ENCODE measurements around the gene CAMTA1.
"Not testable (repeated sequence)": the region's sequence is repeated elsewhere in the genome, so short reads cannot be mapped to it uniquely, and the experiment has no call there.

The CAMTA1 gene

GRCh38 chr1:7595336-7595735, 810.1 kb downstream of the CAMTA1 start:
- H3K36me3 ChIP-seq (ENCODE audit: control insufficient read depth in 2 of 2, insufficient read depth in 2 of 2, low read length in 2 of 2) = no peaks in the 10 kb centered on the region
- H3K9ac ChIP-seq (ENCODE audit: low read length in 2 of 2) = no peak overlapping the region
- H3K27me3 ChIP-seq (ENCODE audit: control insufficient read depth in 1 of 2, insufficient read depth in 2 of 2, low read length in 2 of 2) = peaks cover 0 to 2% of the 10 kb centered on the region in 2 donors
- H3K27ac ChIP-seq (ENCODE audit: low read length) = no peak overlapping the region
- no peaks in the 10 kb centered on the region for H3K4me1 ChIP-seq (ENCODE audit: control insufficient read depth, insufficient read depth, low read length)
- H3K9me3 ChIP-seq (ENCODE audit: control insufficient read depth in 2 of 2, low read length in 2 of 2) = no peaks in the 10 kb centered on the region
- H3K4me3 ChIP-seq (ENCODE audit: low read length in 2 of 2) = no peak overlapping the region

DNA sequence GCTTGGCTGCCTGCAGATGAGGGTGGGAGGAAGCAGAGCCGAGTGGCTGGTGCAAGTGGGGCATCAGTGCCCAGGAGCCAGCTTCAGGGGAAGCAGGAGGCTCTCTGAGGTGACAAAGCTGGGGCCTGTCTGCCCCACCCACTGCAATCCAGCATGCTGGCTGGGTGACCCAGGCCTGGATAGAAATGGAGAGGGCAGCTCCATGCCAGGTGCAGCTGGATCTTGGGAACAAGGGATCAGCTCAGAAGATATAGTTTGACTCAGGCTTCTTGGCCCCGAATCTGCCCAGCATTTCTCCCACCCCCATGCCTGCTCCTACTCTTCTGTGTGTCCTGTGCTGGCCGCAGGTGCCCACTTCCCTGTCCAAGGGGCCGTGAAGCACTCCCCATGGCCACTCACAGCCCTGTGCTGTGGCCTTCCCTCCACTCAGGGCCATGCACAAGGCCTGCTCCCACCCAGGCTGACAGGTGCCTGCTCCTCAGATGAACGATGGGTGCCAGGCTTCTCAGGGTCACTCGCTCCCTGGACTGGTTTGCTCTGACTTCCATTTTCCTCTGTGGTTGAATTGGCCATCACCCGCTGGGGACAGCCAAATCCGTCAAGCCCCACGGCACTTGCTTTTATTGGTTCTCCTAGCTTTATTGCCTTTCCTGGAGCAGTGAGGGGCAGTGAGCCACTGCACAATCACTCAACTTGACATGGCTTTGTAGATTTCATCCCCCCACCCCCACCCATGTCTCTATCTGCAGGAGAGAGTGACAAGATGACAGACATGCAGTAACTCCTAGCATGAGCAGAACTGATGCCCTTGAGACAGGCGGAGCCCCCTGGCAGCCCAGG, 811.1 kb downstream of the CAMTA1 start:
- Histone ChIP-seq H3K27ac (ENCODE audit: low read length) (no peak overlapping the region), H3K9ac (ENCODE audit: low read length in 2 of 2) (no peak overlapping the region), H3K4me1 (ENCODE audit: control insufficient read depth, insufficient read depth, low read length) (no peaks in the 10 kb centered on the region), H3K27me3 (ENCODE audit: control insufficient read depth in 1 of 2, insufficient read depth in 2 of 2, low read length in 2 of 2) (peaks cover 0 to 2% of the 10 kb centered on the region in 2 donors), H3K4me3 (ENCODE audit: low read length in 2 of 2) (no peak overlapping the region), H3K9me3 (ENCODE audit: control insufficient read depth in 2 of 2, low read length in 2 of 2) (no peaks in the 10 kb centered on the region), H3K36me3 (ENCODE audit: control insufficient read depth in 2 of 2, insufficient read depth in 2 of 2, low read length in 2 of 2) (no peaks in the 10 kb centered on the region)

DNA sequence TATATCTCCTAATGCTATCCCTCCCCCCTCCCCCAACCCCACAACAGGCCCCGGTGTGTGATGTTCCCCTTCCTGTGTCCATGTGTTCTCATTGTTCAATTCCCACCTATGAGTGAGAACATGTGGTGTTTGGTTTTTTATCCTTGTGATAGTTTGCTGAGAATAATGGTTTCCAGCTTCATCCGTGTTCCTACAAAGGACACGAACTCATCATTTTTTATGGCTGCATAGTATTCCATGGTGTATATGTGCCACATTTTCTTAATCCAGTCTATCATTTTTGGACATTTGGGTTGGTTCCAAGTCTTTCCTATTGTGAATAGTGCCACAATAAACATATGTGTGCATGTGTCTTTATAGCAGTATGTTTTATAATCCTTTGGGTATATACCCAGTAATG, 812.8 kb downstream of the CAMTA1 start:
- not testable (repeated sequence) for H3K9ac ChIP-seq (ENCODE audit: low read length in 2 of 2); H3K27ac ChIP-seq (ENCODE audit: low read length); H3K4me1 ChIP-seq (ENCODE audit: control insufficient read depth, insufficient read depth, low read length); H3K4me3 ChIP-seq (ENCODE audit: low read length in 2 of 2); H3K36me3 ChIP-seq (ENCODE audit: control insufficient read depth in 2 of 2, insufficient read depth in 2 of 2, low read length in 2 of 2); H3K9me3 ChIP-seq (ENCODE audit: control insufficient read depth in 2 of 2, low read length in 2 of 2); H3K27me3 ChIP-seq (ENCODE audit: control insufficient read depth in 1 of 2, insufficient read depth in 2 of 2, low read length in 2 of 2)

DNA sequence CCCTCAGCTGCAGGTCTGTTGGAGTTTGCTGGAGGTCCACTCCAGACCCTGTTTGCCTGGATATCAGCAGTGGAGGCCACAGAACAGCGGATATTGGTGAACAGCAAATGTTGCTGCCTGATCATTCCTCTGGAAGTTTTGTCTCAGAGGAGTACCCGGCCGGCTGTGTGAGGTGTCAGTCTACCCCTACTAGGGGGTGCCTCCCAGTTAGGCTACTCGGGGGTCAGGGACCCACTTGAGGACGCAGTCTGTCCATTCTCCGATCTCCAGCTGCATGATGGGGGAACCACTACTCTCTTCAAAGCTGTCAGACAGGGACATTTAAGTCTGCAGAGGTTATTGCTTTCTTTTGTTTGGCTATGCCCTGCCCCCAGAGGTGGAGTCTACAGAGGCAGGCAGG, 819.7 kb downstream of the CAMTA1 start:
- H3K9me3 ChIP-seq (ENCODE audit: control insufficient read depth in 2 of 2, low read length in 2 of 2); H3K27ac ChIP-seq (ENCODE audit: low read length); H3K27me3 ChIP-seq (ENCODE audit: control insufficient read depth in 1 of 2, insufficient read depth in 2 of 2, low read length in 2 of 2); H3K9ac ChIP-seq (ENCODE audit: low read length in 2 of 2); H3K36me3 ChIP-seq (ENCODE audit: control insufficient read depth in 2 of 2, insufficient read depth in 2 of 2, low read length in 2 of 2); H3K4me3 ChIP-seq (ENCODE audit: low read length in 2 of 2); H3K4me1 ChIP-seq (ENCODE audit: control insufficient read depth, insufficient read depth, low read length): not testable (repeated sequence)

GRCh38 chr1:7606096-7606495, 820.8 kb downstream of the CAMTA1 start:
- H3K4me1 ChIP-seq (ENCODE audit: control insufficient read depth, insufficient read depth, low read length) = no peaks in the 10 kb centered on the region
- H3K36me3 ChIP-seq (ENCODE audit: control insufficient read depth in 2 of 2, insufficient read depth in 2 of 2, low read length in 2 of 2) = no peaks in the 10 kb centered on the region
- no peak overlapping the region for H3K4me3 ChIP-seq (ENCODE audit: low read length in 2 of 2)
- H3K27ac ChIP-seq (ENCODE audit: low read length) = no peak overlapping the region
- peaks cover 2 to 5% of the 10 kb centered on the region in 2 donors for H3K9me3 ChIP-seq (ENCODE audit: control insufficient read depth in 2 of 2, low read length in 2 of 2)
- no peaks in the 10 kb centered on the region for H3K27me3 ChIP-seq (ENCODE audit: control insufficient read depth in 1 of 2, insufficient read depth in 2 of 2, low read length in 2 of 2)
- H3K9ac ChIP-seq (ENCODE audit: low read length in 2 of 2) = no peak overlapping the region

GRCh38 chr1:7607097-7607496, 821.8 kb downstream of the CAMTA1 start:
- no peaks in the 10 kb centered on the region for H3K4me1 ChIP-seq (ENCODE audit: control insufficient read depth, insufficient read depth, low read length)
- H3K9ac ChIP-seq (ENCODE audit: low read length in 2 of 2) = no peak overlapping the region
- no peak overlapping the region for H3K27ac ChIP-seq (ENCODE audit: low read length)
- H3K4me3 ChIP-seq (ENCODE audit: low read length in 2 of 2) = no peak overlapping the region
- H3K27me3 ChIP-seq (ENCODE audit: control insufficient read depth in 1 of 2, insufficient read depth in 2 of 2, low read length in 2 of 2) = peaks cover 0 to 4% of the 10 kb centered on the region in 2 donors
- H3K9me3 ChIP-seq (ENCODE audit: control insufficient read depth in 2 of 2, low read length in 2 of 2) = peaks cover 2 to 5% of the 10 kb centered on the region in 2 donors
- H3K36me3 ChIP-seq (ENCODE audit: control insufficient read depth in 2 of 2, insufficient read depth in 2 of 2, low read length in 2 of 2) = no peaks in the 10 kb centered on the region

DNA sequence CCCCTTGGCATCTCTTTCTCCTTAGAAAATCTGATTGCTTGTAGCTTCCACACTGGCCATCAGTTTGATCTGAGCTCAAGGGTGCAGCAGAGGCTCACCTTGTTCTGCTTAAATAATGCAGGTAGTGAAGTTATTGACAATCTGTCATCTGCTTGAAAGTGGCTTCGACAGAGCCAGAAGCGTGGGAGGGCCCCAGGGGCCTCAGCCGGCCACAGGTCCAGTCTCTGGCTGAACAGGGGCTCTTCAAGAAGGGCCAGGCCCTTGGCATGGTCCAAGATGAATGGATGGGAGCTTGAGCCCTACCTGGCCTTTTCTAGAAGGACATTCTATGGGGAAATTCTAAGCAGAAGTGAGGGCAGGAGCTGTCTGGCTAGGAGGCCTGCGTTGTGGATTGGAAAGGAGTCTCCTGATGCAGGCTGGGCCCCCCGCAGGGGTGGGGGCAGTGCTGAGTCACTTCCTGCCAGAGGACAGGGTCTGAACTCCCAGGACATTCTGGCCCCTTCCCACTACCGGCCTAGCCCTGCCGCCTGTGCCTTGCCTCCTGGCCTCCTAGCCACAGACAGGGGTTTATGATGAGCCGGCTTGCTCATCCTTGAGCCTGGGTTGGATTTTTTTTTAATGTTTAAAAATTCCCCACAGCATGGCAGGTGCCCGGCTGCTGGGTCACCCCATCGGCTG, 823.5 kb downstream of the CAMTA1 start:
- peaks cover 2 to 5% of the 10 kb centered on the region in 2 donors for H3K9me3 ChIP-seq (ENCODE audit: control insufficient read depth in 2 of 2, low read length in 2 of 2)
- no peak overlapping the region for H3K9ac ChIP-seq (ENCODE audit: low read length in 2 of 2)
- H3K27ac ChIP-seq (ENCODE audit: low read length) = no peak overlapping the region
- peaks cover 0 to 9% of the 10 kb centered on the region in 2 donors for H3K27me3 ChIP-seq (ENCODE audit: control insufficient read depth in 1 of 2, insufficient read depth in 2 of 2, low read length in 2 of 2)
- no peak overlapping the region for H3K4me3 ChIP-seq (ENCODE audit: low read length in 2 of 2)
- no peaks in the 10 kb centered on the region for H3K4me1 ChIP-seq (ENCODE audit: control insufficient read depth, insufficient read depth, low read length)
- no peaks in the 10 kb centered on the region for H3K36me3 ChIP-seq (ENCODE audit: control insufficient read depth in 2 of 2, insufficient read depth in 2 of 2, low read length in 2 of 2)

DNA sequence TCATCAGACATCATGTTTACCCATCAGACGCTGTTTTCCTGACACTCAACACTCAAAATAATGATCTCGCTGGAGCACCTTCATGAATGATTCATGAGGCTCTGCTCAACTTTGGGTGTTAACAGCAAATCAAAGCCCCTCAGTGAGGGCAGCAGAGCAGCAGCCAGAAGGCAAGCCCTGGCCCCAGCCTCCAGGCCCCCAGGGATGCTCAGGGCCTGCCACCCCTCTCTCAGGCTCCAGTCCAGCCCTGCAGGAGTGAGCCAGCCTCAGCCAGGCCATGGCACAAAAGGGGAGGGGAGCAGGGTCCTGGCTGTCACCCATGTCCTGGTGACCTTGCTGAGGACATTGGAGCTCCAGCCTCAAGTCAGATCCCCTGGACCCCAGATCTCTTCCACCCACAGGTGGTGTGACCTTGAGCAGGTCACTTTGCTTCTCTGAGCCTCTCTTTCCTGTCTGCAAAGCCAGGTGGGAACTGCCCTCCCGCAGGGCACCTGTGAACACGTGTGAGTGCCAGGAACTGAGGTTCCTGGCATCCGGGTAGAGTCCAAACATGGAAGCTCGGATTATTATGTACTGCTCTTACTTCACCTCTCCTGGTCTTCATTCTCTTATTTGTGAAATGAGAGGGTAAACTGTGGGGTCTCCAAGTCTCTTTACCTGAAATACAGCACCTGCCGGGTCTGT, 824.2 kb downstream of the CAMTA1 start:
- Histone ChIP-seq H3K9me3 (ENCODE audit: control insufficient read depth in 2 of 2, low read length in 2 of 2) (peaks cover 2 to 5% of the 10 kb centered on the region in 2 donors), H3K27ac (ENCODE audit: low read length) (no peak overlapping the region), H3K9ac (ENCODE audit: low read length in 2 of 2) (no peak overlapping the region), H3K4me3 (ENCODE audit: low read length in 2 of 2) (no peak overlapping the region), H3K36me3 (ENCODE audit: control insufficient read depth in 2 of 2, insufficient read depth in 2 of 2, low read length in 2 of 2) (no peaks in the 10 kb centered on the region), H3K27me3 (ENCODE audit: control insufficient read depth in 1 of 2, insufficient read depth in 2 of 2, low read length in 2 of 2) (peaks cover 0 to 9% of the 10 kb centered on the region in 2 donors), H3K4me1 (ENCODE audit: control insufficient read depth, insufficient read depth, low read length) (no peaks in the 10 kb centered on the region)

DNA sequence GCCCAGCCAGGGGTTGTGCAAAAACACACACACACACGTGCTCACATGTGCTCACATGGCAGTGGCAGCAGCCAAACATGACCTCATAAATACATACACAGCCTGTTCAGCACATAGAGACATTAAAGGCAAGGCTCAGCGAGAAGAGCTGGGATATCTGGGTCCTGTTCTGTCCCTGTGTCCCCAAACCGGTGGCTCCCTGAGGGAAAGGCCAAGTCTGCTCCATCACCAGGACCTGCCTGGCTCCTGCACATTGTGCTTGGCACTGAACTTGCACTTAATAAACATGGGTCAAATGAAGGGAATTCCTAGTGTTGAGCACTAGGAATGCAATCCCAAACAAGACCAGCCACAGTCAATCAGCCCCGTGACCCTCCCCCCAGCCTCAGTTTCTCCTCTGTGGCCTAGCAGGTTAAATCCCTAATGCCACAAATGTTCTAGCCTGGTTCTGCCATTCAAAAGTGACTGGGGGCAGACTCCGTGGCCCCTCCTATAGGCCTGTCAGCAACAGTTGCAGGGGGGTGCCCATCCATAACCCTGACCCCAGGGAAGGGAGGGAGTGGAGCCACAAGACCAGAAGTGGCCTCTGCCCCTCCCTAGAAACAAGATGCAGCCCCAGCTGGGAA, 825.0 kb downstream of the CAMTA1 start:
- no peak overlapping the region for H3K9ac ChIP-seq (ENCODE audit: low read length in 2 of 2)
- H3K9me3 ChIP-seq (ENCODE audit: control insufficient read depth in 2 of 2, low read length in 2 of 2) = peaks cover 2 to 5% of the 10 kb centered on the region in 2 donors
- no peaks in the 10 kb centered on the region for H3K4me1 ChIP-seq (ENCODE audit: control insufficient read depth, insufficient read depth, low read length)
- no peak overlapping the region for H3K4me3 ChIP-seq (ENCODE audit: low read length in 2 of 2)
- no peaks in the 10 kb centered on the region for H3K36me3 ChIP-seq (ENCODE audit: control insufficient read depth in 2 of 2, insufficient read depth in 2 of 2, low read length in 2 of 2)
- no peak overlapping the region for H3K27ac ChIP-seq (ENCODE audit: low read length)
- H3K27me3 ChIP-seq (ENCODE audit: control insufficient read depth in 1 of 2, insufficient read depth in 2 of 2, low read length in 2 of 2) = peaks cover 0 to 9% of the 10 kb centered on the region in 2 donors

DNA sequence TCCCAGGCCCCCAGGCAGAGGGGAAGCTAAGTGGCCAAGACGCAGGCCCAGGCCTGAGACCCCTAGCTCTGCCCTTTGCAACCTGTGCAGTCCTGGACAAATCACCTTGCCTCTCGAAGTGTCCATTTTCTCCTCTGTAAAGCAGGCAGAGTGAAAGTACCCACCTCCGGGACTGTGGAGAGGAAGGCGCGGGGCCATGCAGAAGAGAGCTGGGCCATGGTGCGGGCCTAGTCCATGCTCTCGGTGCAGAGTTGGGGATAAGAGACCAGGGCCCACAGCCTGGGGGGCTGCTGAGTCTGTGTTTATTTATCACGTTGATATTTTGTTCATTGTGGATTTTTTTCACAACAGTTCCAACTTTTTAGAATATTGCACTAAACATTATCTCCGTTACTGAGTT, 825.7 kb downstream of the CAMTA1 start:
- H3K9me3 ChIP-seq (ENCODE audit: control insufficient read depth in 2 of 2, low read length in 2 of 2) = peaks cover under 1 to 2% of the 10 kb centered on the region in 2 donors
- no peak overlapping the region for H3K27ac ChIP-seq (ENCODE audit: low read length)
- H3K4me1 ChIP-seq (ENCODE audit: control insufficient read depth, insufficient read depth, low read length) = no peaks in the 10 kb centered on the region
- H3K36me3 ChIP-seq (ENCODE audit: control insufficient read depth in 2 of 2, insufficient read depth in 2 of 2, low read length in 2 of 2) = no peaks in the 10 kb centered on the region
- peaks cover 0 to 9% of the 10 kb centered on the region in 2 donors for H3K27me3 ChIP-seq (ENCODE audit: control insufficient read depth in 1 of 2, insufficient read depth in 2 of 2, low read length in 2 of 2)
- no peak overlapping the region for H3K9ac ChIP-seq (ENCODE audit: low read length in 2 of 2)
- no peak overlapping the region for H3K4me3 ChIP-seq (ENCODE audit: low read length in 2 of 2)
